GM11168 (cell line): Measurements from ENCODE around the gene KIF9.
"Not testable (repeated sequence)": the region's sequence is repeated elsewhere in the genome, so short reads cannot be mapped to it uniquely, and the experiment has no call there.

Experiments used
- in situ Hi-C: fragments of 300-500 bp; cut with MboI; formaldehyde crosslinking; loops from one replicate; pipeline ENCODE4 v1.12.0; 2022; ENCODE audit warnings: low sequenced_read_pairs; ENCODE audit not compliant: unreplicated experiment

KIF9 gene

DNA sequence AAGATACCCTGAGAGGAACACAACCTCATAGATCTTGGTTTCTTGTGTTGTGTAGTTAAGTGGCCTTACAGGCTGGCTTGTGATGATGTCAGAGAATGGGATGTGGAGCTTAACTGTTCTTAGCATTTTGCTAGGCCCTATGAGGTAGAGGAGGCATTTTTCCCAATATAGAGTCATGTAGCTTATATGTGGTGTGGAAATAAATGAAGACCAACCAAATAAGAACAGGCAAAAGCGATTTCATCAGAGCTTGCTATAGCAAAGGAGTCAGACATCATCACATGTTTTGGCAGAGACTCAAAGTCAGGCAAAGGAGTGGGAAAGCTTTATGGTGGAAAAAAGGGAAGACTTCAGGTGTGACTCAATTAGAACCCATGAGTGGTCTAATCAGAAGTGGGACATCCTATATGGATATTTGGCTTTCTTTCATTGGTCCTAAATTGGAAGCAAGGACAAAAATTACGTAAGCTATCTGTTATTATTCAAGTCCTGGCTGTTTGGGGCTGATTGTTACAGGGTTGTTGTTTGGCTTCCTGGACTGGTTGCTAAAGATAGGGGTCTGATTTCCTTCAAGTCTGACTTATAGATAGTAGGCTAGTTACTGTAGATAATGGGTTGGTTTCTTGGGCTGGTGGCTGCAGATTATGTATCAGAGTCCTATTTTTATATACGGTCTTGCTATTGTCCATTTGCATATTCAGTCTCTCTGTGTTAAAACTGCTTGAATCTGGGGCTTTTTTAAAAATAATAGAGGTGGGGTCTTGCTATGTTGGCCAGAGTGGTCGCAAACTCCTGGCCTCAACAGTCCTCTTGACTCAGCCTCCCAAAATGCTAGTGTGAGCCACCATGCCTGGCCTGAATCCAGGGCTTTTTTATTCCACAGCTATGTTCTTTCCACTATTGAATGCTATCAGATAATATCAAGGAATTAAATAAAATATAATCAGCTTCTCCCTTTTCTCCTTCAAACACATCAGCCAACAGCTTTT is 88.4 kb downstream of the KIF9 start:
- in situ Hi-C loops, result no loop called here

DNA sequence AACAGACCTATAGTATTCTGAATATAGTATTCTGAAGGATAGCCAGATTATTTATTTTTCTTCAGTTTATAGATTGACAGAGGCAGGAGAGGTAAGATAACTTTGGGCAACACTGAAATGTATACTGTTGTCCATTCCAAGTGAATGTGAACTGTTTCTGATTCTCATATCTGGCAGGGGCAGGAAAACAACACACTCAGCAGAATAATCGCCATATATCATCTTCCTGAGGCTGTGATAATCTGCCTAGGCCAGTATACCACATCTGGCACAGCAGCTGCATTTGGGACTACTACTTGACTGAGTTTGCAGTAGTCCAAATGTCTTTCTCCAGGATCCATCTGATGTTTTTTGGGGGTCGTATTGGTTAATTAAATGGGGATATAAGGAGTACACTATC is 96.3 kb downstream of the KIF9 start:
- in situ Hi-C loops, result no loop called here

DNA sequence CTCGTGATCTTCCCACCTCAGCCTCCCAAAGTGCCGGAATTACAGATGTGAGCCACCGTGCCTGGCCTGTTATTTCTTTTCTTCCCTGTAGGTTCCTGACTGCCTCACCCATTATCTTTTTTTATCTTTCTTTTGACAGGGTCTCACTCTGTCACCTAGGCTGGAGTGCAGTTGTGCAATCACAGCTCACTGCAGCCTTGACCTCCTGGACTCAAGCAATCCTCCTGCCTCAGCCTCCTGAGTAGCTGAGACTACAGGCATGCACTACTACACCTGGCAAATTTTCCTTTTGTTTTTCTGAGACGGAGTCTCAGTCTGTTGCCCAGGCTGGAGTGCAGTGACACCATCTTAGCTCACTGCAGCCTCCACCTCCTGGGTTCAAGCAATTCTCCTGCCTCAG is 100.9 kb downstream of the KIF9 start:
- in situ Hi-C loops, result not testable (repeated sequence)

DNA sequence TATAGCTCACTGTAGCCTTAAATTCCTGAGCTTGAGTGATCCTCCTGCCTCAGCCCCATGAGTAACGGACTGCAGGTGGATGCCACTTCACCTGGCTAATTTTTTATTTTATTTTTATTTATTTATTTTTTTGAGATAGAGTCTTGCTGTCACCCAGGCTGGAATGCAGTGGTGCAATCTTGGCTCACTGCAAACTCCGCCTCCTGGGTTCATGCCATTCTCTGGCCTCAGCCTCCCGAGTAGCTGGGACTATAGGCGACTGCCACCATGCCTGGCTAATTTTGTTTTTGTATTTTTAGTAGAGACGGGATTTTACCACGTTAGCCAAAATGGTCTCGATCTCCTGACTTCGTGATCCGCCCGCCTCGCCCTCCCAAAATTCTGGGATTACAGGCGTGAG is 102.6 kb downstream of the KIF9 start:
- in situ Hi-C loops, result not testable (repeated sequence)
